ENCODE measurements around the gene SEZ6. TPM values are rescaled to one million over a fixed set of nuclear protein-coding genes. Genes with fewer than 3 reads are reported as not detected.
A peak's percentile ranks its signal among the peaks of the same experiment; 100 is the strongest.

Gene SEZ6
- total and polyA plus RNA-seq, 10 of the 15 experiments (the other 5 are each of a cell fraction or from before 2014, with no cell fraction given): 0.05 to 0.87 (median 0.17) TPM; not detected in 4

DNA sequence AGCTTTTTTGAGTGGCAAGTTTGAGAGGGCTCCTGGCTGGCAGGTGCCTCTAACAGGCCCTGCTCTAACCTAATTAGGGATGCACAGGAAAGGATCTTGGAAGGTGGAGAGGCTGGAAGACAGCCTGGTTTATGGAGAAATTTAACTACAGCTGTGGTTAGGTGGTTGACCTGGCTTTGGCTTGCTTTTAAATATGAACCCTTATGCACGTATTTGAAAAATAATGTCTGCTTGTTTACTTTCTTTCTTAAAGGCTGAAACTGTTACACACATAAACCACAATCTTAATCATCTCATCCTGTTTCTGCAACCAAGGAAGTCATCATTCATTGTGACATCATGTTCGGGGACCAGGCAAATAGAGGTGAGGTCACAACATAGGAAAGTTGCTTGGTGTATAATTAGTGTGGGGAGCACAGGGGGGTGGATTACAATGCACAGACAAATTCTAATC lies 79.9 kb downstream of the SEZ6 start (continued):
- TF ChIP-seq MXI1 (IDR thresholded peaks at IDR 0.05; ENCODE audit: low read depth, low read length): no peak
- TF ChIP-seq IKZF2 (IDR thresholded peaks at IDR 0.05): peak; percentile 73 to 74; a peak in 3 of 4 replicates
- peak; percentile 69 for TF ChIP-seq GABPA (IDR thresholded peaks at IDR 0.05; ENCODE audit: low read depth)
- 0 out of 2 replicates have a peak, but pooled peaks have one; percentile 36 for TF ChIP-seq NR2F1 (conservative IDR thresholded peaks at IDR 0.05)
- TF ChIP-seq IKZF1 (conservative IDR thresholded peaks at IDR 0.05): peak; percentile 63
- TF ChIP-seq SIN3A (IDR thresholded peaks at IDR 0.05; ENCODE audit: low read depth, low read length): no peak
- TF ChIP-seq TCF12 (IDR thresholded peaks at IDR 0.05; ENCODE audit: low read depth, low read length): no peak
- TF ChIP-seq DPF2 (IDR thresholded peaks at IDR 0.05): peak; percentile 52; the same call in 1 of the 2 replicates
- TF ChIP-seq SREBF1 (IDR thresholded peaks at IDR 0.05; ENCODE audit: low read length): no peak
- 0 out of 4 replicates have a peak, but pooled peaks have one; percentile 15 to 22 for TF ChIP-seq BHLHE40 (IDR thresholded peaks at IDR 0.05; ENCODE audit: borderline replicate concordance in 1 of 2, low read depth in 2 of 2, low read length in 1 of 2)
- TF ChIP-seq, protein P1, sequence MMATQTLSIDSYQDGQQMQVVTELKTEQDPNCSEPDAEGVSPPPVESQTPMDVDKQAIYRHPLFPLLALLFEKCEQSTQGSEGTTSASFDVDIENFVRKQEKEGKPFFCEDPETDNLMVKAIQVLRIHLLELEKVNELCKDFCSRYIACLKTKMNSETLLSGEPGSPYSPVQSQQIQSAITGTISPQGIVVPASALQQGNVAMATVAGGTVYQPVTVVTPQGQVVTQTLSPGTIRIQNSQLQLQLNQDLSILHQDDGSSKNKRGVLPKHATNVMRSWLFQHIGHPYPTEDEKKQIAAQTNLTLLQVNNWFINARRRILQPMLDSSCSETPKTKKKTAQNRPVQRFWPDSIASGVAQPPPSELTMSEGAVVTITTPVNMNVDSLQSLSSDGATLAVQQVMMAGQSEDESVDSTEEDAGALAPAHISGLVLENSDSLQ (IDR thresholded peaks at IDR 0.05): peak; percentile 61
- TF ChIP-seq RUNX3 (IDR thresholded peaks at IDR 0.05; ENCODE audit: low read length): peak; percentile 95
- no peak for TF ChIP-seq YBX1 (IDR thresholded peaks at IDR 0.05)
- TF ChIP-seq JUND (IDR thresholded peaks at IDR 0.05; ENCODE audit: low read depth, low read length): no peak
- TF ChIP-seq NFIC (IDR thresholded peaks at IDR 0.05; ENCODE audit: low read depth, low read length): peak; percentile 62; the same call in 1 of the 2 replicates
- peak; percentile 93 for TF ChIP-seq CREM (IDR thresholded peaks at IDR 0.05; ENCODE audit: low read depth)
- no peak for TF ChIP-seq ESRRA (IDR thresholded peaks at IDR 0.05; ENCODE audit: low read length)
- peak; percentile 9; the same call in 1 of the 2 replicates for TF ChIP-seq BCL11A (IDR thresholded peaks at IDR 0.05; ENCODE audit: low read depth, low read length)
- TF ChIP-seq MEF2B (IDR thresholded peaks at IDR 0.05; ENCODE audit: partially characterized antibody, poor library complexity, severe bottlenecking): peak; percentile 33
- no peak for TF ChIP-seq STAT1 (conservative IDR thresholded peaks at IDR 0.05)
- peak; percentile 87 for TF ChIP-seq FOXK2 (IDR thresholded peaks at IDR 0.05)
- TF ChIP-seq BMI1 (IDR thresholded peaks at IDR 0.05; ENCODE audit: borderline replicate concordance): 0 out of 2 replicates have a peak, but pooled peaks have one; percentile 25
- TF ChIP-seq ZNF384 (IDR thresholded peaks at IDR 0.05; ENCODE audit: borderline replicate concordance, low read depth, low read length): no peak
- TF ChIP-seq ZZZ3 (IDR thresholded peaks at IDR 0.05; ENCODE audit: control insufficient read depth, insufficient read length, low read depth): no peak
- no peak for TF ChIP-seq SMAD1 (IDR thresholded peaks at IDR 0.05; ENCODE audit: low read depth, partially characterized antibody)
- TF ChIP-seq HDAC6 (IDR thresholded peaks at IDR 0.05; ENCODE audit: unreplicated experiment): no peak
- TF ChIP-seq JUNB (IDR thresholded peaks at IDR 0.05): 0 out of 2 replicates have a peak, but pooled peaks have one; percentile 17

Measured in GM12878 (cell line).